IMR-90 (cell line): ENCODE results near the gene SOBP. TPM values are rescaled to one million over a fixed set of nuclear protein-coding genes. Genes with fewer than 3 reads are reported as not detected.

ENCODE experiments used
- ATAC-seq: fragments of 200-7000 bp; cut with Tn5 transposase; 2 replicates; pipeline ENCODE4 v1.9.1; 2020; ENCODE audit warnings: low read depth, mild to moderate bottlenecking, moderate library complexity
- BruUV-seq: library from RNA; stranded (reverse); fragments of 400-500 nt; replicated peaks from 2 replicates; lab custom pipeline; 2021; lab: Mats Ljungman, UMichigan
- CTCF ChIA-PET: fragments of 300-600 bp; formaldehyde crosslinking; extraction: SDS; loops from one replicate; lab custom pipeline; 2021; ENCODE audit warnings: antibody characterized with exemption; lab: Yijun Ruan, JAX
- POLR2A ChIA-PET: fragments of 300-600 bp; sonication (Branson Sonifier 250); formaldehyde crosslinking; loops from one replicate; lab custom pipeline; 2022; ENCODE audit warnings: antibody characterized with exemption; ENCODE audit not compliant: unreplicated experiment; lab: Charles Lee
- DNase-seq: peaks from one replicate; pipeline ENCODE4 v3.0.0; 2013
- H2AFZ ChIP-seq: replicated peaks from 2 replicates; pipeline ENCODE3; 2013; ENCODE audit warnings: low read length, mild to moderate bottlenecking; ENCODE audit not compliant: poor library complexity
- H2AK5ac ChIP-seq: 2 replicates; pipeline ENCODE4 v1.6.1; 2013; ENCODE audit warnings: low read depth, low read length, inconsistent platforms
- H2AK9ac ChIP-seq: replicated peaks from 2 replicates; pipeline ENCODE3; 2013; ENCODE audit warnings: mild to moderate bottlenecking, low read depth, low read length, moderate library complexity; ENCODE audit not compliant: poor library complexity
- H2BK120ac ChIP-seq: 2 replicates; pipeline ENCODE4 v1.6.1; 2013; ENCODE audit warnings: low read depth, low read length, inconsistent platforms
- H2BK15ac ChIP-seq: 3 replicates; pipeline ENCODE4 v1.6.1; 2013; ENCODE audit warnings: low read depth, low read length, inconsistent platforms
- H2BK20ac ChIP-seq: 2 replicates; pipeline ENCODE4 v1.6.1; 2013; ENCODE audit warnings: low read depth, mild to moderate bottlenecking, inconsistent platforms, low read length, moderate library complexity
- H2BK5ac ChIP-seq: 2 replicates; pipeline ENCODE4 v1.6.1; 2013; ENCODE audit warnings: mild to moderate bottlenecking, low read depth, low read length, inconsistent platforms; ENCODE audit not compliant: poor library complexity, severe bottlenecking
- H3K14ac ChIP-seq: replicated peaks from 2 replicates; pipeline ENCODE4 v1.6.1; 2013; ENCODE audit warnings: low read depth, low read length, inconsistent platforms
- H3K18ac ChIP-seq: 2 replicates; pipeline ENCODE4 v1.6.1; 2013; ENCODE audit warnings: low read depth, low read length, control low read depth
- H3K23ac ChIP-seq: 2 replicates; pipeline ENCODE4 v1.6.1; 2013; ENCODE audit warnings: low read depth, low read length, inconsistent platforms
- H3K27ac ChIP-seq: 2 replicates; pipeline ENCODE4 v1.5.1; 2013; ENCODE audit warnings: mild to moderate bottlenecking, control low read depth, low read length; ENCODE audit not compliant: insufficient read depth
- H3K27me3 ChIP-seq: 2 replicates; pipeline ENCODE4 v1.6.1; 2013; ENCODE audit warnings: low read length; ENCODE audit not compliant: control insufficient read depth, insufficient read depth
- H3K36me3 ChIP-seq: 2 replicates; pipeline ENCODE4 v1.6.1; 2013; ENCODE audit warnings: low read length, mixed read lengths; ENCODE audit not compliant: control insufficient read depth, insufficient read depth
- H3K4ac ChIP-seq: 2 replicates; pipeline ENCODE4 v1.6.1; 2013; ENCODE audit warnings: low read depth, low read length, inconsistent platforms
- H3K4me1 ChIP-seq: 2 replicates; pipeline ENCODE4 v1.6.1; 2013; ENCODE audit warnings: low read length, mixed read lengths; ENCODE audit not compliant: control insufficient read depth, insufficient read depth
- H3K4me2 ChIP-seq: 2 replicates; pipeline ENCODE4 v1.6.1; 2013; ENCODE audit warnings: low read depth, mild to moderate bottlenecking, control low read depth, low read length, moderate library complexity
- H3K4me3 ChIP-seq: 2 replicates; pipeline ENCODE4 v1.5.1; 2013; ENCODE audit warnings: low read depth, mild to moderate bottlenecking, control low read depth, low read length, moderate library complexity; ENCODE audit not compliant: insufficient read depth
- H3K56ac ChIP-seq: 2 replicates; pipeline ENCODE4 v1.6.1; 2013; ENCODE audit warnings: low read length, inconsistent platforms; ENCODE audit not compliant: insufficient read depth; ENCODE audit errors: extremely low read depth
- H3K79me1 ChIP-seq, 2 experiments: 2 replicates each; pipeline ENCODE4 v1.6.1; 2013; ENCODE audit warnings: low read length in 2 of 2, inconsistent platforms in 1 of 2, low read depth in 1 of 2
- H3K9ac ChIP-seq: 2 replicates; pipeline ENCODE4 v1.6.1; 2013; ENCODE audit warnings: low read depth, low read length, control low read depth
- H3K9me1 ChIP-seq: 2 replicates; pipeline ENCODE4 v1.6.1; 2013; ENCODE audit warnings: low read length, inconsistent platforms; ENCODE audit not compliant: insufficient read depth
- H3K9me3 ChIP-seq: 2 replicates; pipeline ENCODE4 v1.6.1; 2013; ENCODE audit warnings: low read length; ENCODE audit not compliant: control insufficient read depth, insufficient read depth
- H4K20me1 ChIP-seq: 2 replicates; pipeline ENCODE4 v1.6.1; 2013; ENCODE audit warnings: low read length, inconsistent platforms; ENCODE audit not compliant: insufficient read depth
- H4K5ac ChIP-seq: 2 replicates; pipeline ENCODE4 v1.6.1; 2013; ENCODE audit warnings: mild to moderate bottlenecking, low read depth, low read length, control low read depth
- H4K8ac ChIP-seq, 2 experiments: 2 replicates each; pipeline ENCODE4 v1.6.1; 2013; ENCODE audit warnings: low read depth in 2 of 2, low read length in 2 of 2, control low read depth in 1 of 2, inconsistent platforms in 1 of 2
- H4K91ac ChIP-seq: 2 replicates; pipeline ENCODE4 v1.6.1; 2013; ENCODE audit warnings: low read depth, low read length, inconsistent platforms; ENCODE audit not compliant: insufficient read depth
- BHLHE40 ChIP-seq: fragments of 150-350 bp; IDR thresholded peaks from 2 replicates; pipeline ENCODE4 v1.6.1; 2016; ENCODE audit warnings: mild to moderate bottlenecking, low read depth, low read length
- CEBPB ChIP-seq: IDR thresholded peaks from 2 replicates; pipeline ENCODE4 v1.6.1; 2012; ENCODE audit warnings: low read depth, low read length, improper control_type of control experiment
- CHD1 ChIP-seq: IDR thresholded peaks from 2 replicates; pipeline ENCODE4 v1.6.1; 2012; ENCODE audit warnings: low read depth, low read length, improper control_type of control experiment
- FOS ChIP-seq: fragments of 150-350 bp; IDR thresholded peaks from 2 replicates; pipeline ENCODE4 v1.6.1; 2016; ENCODE audit warnings: low read depth, low read length
- MAFK ChIP-seq: IDR thresholded peaks from 2 replicates; pipeline ENCODE4 v1.6.1; 2012; ENCODE audit warnings: low read depth, low read length, improper control_type of control experiment
- MAZ ChIP-seq: IDR thresholded peaks from 2 replicates; pipeline ENCODE4 v1.6.1; 2012; ENCODE audit warnings: low read depth, mild to moderate bottlenecking, low read length, improper control_type of control experiment, moderate library complexity, borderline replicate concordance
- NFE2L2 ChIP-seq: fragments of 150-350 bp; IDR thresholded peaks from 2 replicates; pipeline ENCODE4 v1.6.1; 2016; ENCODE audit warnings: low read depth, mild to moderate bottlenecking, low read length
- POLR2A ChIP-seq: IDR thresholded peaks from 2 replicates; pipeline ENCODE4 v1.6.1; 2012; ENCODE audit warnings: mild to moderate bottlenecking, low read depth, low read length
- RAD21 ChIP-seq: IDR thresholded peaks from 2 replicates; pipeline ENCODE4 v1.6.1; 2012; ENCODE audit warnings: low read length, improper control_type of control experiment
- RCOR1 ChIP-seq: IDR thresholded peaks from 2 replicates; pipeline ENCODE4 v1.6.1; 2012; ENCODE audit warnings: mild to moderate bottlenecking, low read length, improper control_type of control experiment; ENCODE audit not compliant: insufficient replicate concordance
- RFX5 ChIP-seq: IDR thresholded peaks from 2 replicates; pipeline ENCODE4 v1.8.0; 2012; ENCODE audit warnings: low read depth, mild to moderate bottlenecking, low read length, moderate library complexity
- WGBS, 2 experiments: methylation state at CpG; one replicate each; pipeline versions ENCODE4 v1.1.5 to v1.1.7; 2013; ENCODE audit warnings: missing lambda C conversion rate in 2 of 2; ENCODE audit not compliant: insufficient read length in 1 of 2; ENCODE audit errors: extremely low coverage in 2 of 2; 5-methylcytosine and 5-hydroxymethylcytosine counted together
- dilution Hi-C: fragments of 300-500 bp; cut with HindIII; formaldehyde crosslinking; loops from one replicate; pipeline ENCODE4 v1.14.3; 2018; ENCODE audit warnings: low sequenced_read_pairs; ENCODE audit not compliant: unreplicated experiment
- in situ Hi-C: fragments of 300-500 bp; cut with MboI; formaldehyde crosslinking; loops from 3 replicates; pipeline ENCODE4 v1.14.3; 2019; ENCODE audit warnings: low sequenced_read_pairs, inconsistent platforms, mixed read lengths
- intact Hi-C: fragments of 100-400 bp; cut with micrococcal nuclease; formaldehyde crosslinking; loops from 2 replicates; pipeline ENCODE4 v1.10.0; 2022
- polyA plus RNA-seq, 3 experiments: library from polyadenylated mRNA; depleted of rRNA; stranded (reverse); fragments of >200 nt; gene quantifications; 2 replicates each; pipeline ENCODE4 v1.2.3, GENCODE V29; 2012; ENCODE audit warnings: low replicate concordance in 1 of 3
- total RNA-seq: library from RNA; depleted of rRNA; stranded (reverse); fragments of >200 nt; gene quantifications from 2 replicates; pipeline ENCODE4 v1.2.3, GENCODE V29; 2012
- TF ChIP-seq, protein P1 (sequence below): fragments of 150-350 bp; IDR thresholded peaks from 2 replicates; pipeline ENCODE4 v1.6.1; 2017; ENCODE audit warnings: mild to moderate bottlenecking, antibody characterized with exemption, low read length, low read depth
- TF ChIP-seq, protein P2 (sequence below): conservative IDR thresholded peaks from 2 replicates; pipeline ENCODE4 v1.5.1; 2012; ENCODE audit warnings: mild to moderate bottlenecking, low read depth, low read length, improper control_type of control experiment

SOBP gene
- total and polyA plus RNA-seq, 2 of the 4 experiments (the other 2 are of a cell fraction): 0.60 to 0.72 TPM

DNA sequence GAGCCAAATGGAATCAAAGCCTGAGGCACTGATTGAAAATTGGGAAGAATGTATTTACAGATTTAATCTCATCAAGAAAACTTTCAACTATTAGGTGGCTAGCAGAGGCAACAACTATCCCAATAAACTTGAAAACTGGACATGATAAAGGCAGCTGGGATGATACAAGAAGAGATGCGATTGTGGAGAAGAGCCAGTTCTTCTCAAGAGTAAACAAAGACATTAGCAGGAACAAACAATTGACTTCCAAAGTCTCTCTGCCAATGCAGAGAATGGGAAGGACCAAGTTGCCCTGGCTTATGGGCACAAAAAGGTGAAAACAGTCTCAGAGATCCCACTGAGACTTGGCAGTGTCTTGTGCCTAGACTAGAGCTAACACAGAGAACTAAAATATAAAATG lies 132.4 kb downstream of the SOBP start:
- H3K18ac ChIP-seq: no peak overlapping the region
- ATAC-seq (no peak), DNase-seq (no peak)
- in situ Hi-C loops: no loop called here
- H2BK5ac ChIP-seq: no peak overlapping the region
- H2BK15ac ChIP-seq: no peak overlapping the region
- H3K9ac ChIP-seq: no peak overlapping the region
- no peaks in the 10 kb centered on the region for H3K27me3 ChIP-seq
- no peak overlapping the region for H2AK9ac ChIP-seq
- no peak overlapping the region for H2AFZ ChIP-seq
- H4K91ac ChIP-seq: no peak overlapping the region
- intact Hi-C loops: no loop called here
- no peak overlapping the region for H2AK5ac ChIP-seq
- H2BK20ac ChIP-seq: no peak overlapping the region
- H4K8ac ChIP-seq: no peak overlapping the region
- H4K5ac ChIP-seq: no peak overlapping the region
- H3K9me1 ChIP-seq: no peaks in the 10 kb centered on the region; the same call in 1 of the 2 replicates
- H3K9me3 ChIP-seq: no peaks in the 10 kb centered on the region
- H3K4me1 ChIP-seq: peaks cover 3% of the 10 kb centered on the region; the same call in 1 of the 2 replicates
- POLR2A ChIA-PET: no interaction called here
- H2BK120ac ChIP-seq: no peak overlapping the region
- no peaks in the 10 kb centered on the region for H4K20me1 ChIP-seq
- H3K4me3 ChIP-seq: no peak overlapping the region
- WGBS, 2 experiments: no CpG with 5 or more reads among the region's 1 CpG
- H3K14ac ChIP-seq: no peak overlapping the region
- no peak overlapping the region for H3K56ac ChIP-seq
- no TSS peak for BruUV-seq
- no peak for TF ChIP-seq RAD21
- no peak for TF ChIP-seq POLR2A
- no peak for TF ChIP-seq CHD1
- TF ChIP-seq, protein P1, sequence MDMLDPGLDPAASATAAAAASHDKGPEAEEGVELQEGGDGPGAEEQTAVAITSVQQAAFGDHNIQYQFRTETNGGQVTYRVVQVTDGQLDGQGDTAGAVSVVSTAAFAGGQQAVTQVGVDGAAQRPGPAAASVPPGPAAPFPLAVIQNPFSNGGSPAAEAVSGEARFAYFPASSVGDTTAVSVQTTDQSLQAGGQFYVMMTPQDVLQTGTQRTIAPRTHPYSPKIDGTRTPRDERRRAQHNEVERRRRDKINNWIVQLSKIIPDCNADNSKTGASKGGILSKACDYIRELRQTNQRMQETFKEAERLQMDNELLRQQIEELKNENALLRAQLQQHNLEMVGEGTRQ: no peak
- TF ChIP-seq CEBPB: no peak
- no peak for TF ChIP-seq RCOR1
- no peak for TF ChIP-seq RFX5
- TF ChIP-seq FOS: no peak
- no peak for TF ChIP-seq MAFK
- TF ChIP-seq, protein P2, sequence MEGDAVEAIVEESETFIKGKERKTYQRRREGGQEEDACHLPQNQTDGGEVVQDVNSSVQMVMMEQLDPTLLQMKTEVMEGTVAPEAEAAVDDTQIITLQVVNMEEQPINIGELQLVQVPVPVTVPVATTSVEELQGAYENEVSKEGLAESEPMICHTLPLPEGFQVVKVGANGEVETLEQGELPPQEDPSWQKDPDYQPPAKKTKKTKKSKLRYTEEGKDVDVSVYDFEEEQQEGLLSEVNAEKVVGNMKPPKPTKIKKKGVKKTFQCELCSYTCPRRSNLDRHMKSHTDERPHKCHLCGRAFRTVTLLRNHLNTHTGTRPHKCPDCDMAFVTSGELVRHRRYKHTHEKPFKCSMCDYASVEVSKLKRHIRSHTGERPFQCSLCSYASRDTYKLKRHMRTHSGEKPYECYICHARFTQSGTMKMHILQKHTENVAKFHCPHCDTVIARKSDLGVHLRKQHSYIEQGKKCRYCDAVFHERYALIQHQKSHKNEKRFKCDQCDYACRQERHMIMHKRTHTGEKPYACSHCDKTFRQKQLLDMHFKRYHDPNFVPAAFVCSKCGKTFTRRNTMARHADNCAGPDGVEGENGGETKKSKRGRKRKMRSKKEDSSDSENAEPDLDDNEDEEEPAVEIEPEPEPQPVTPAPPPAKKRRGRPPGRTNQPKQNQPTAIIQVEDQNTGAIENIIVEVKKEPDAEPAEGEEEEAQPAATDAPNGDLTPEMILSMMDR: no peak
- TF ChIP-seq BHLHE40: no peak
- TF ChIP-seq MAZ: no peak
- no peak for TF ChIP-seq NFE2L2
- CTCF ChIA-PET: no interaction called here
- H3K4ac ChIP-seq: no peak overlapping the region
- H3K27ac ChIP-seq: no peak overlapping the region
- dilution Hi-C loops: no loop called here
- no peaks in the 10 kb centered on the region for H3K36me3 ChIP-seq
- H3K79me1 ChIP-seq: no peaks in the 10 kb centered on the region
- no peak overlapping the region for H3K4me2 ChIP-seq
- H3K23ac ChIP-seq: no peak overlapping the region
